NT2/D1 (cell line): Measurements from ENCODE around the gene HSF4.

ENCODE experiments used
- SUZ12 ChIP-seq: IDR thresholded peaks from 2 replicates; pipeline ENCODE4 v1.6.1; 2011; ENCODE audit not compliant: insufficient read length, insufficient read depth; ENCODE audit errors: extremely low read depth
- YY1 ChIP-seq: IDR thresholded peaks from 2 replicates; pipeline ENCODE4 v1.6.1; 2011; ENCODE audit not compliant: insufficient read length, insufficient read depth

- TF ChIP-seq SUZ12 (no peak), YY1 (no peak)
Observed at GRCh38 chr16:67169642-67170167, 5.2 kb downstream of the HSF4 start.
